Spleen (tissue), 7 donors: ENCODE results near the gene EOGT.

Source experiments
- POLR2A ChIP-seq, 3 donors: fragments of 450-650 bp; IDR thresholded peaks; one replicate each; pipeline ENCODE4 v1.5.1; 2017; ENCODE audit warnings: antibody characterized with exemption in 3 of 3, mild to moderate bottlenecking in 1 of 3
- TF ChIP-seq, protein P1 (sequence below), 11 experiments: fragments of 200-600 bp in 7 of 11; fragments of 450-650 bp in 4 of 11; sonication (generic) in 4 of 11; IDR thresholded peaks in 8 of 11; conservative IDR thresholded peaks in 3 of 11; 1 replicate in 7 of 11; 2 replicates in 4 of 11; pipeline versions ENCODE4 v1.4.0 to v1.8.0; 2016 to 2021; ENCODE audit warnings: antibody characterized with exemption in 11 of 11, inconsistent platforms in 4 of 11, mild to moderate bottlenecking in 1 of 11
- donor health status: DM: no; HTN: no; CAD: no; lungs with moderate emphysema.
- donor health status: DM: no; HTN: no; CAD: no.
- donor health status: DM: no; HTN: no; CAD: no.

DNA sequence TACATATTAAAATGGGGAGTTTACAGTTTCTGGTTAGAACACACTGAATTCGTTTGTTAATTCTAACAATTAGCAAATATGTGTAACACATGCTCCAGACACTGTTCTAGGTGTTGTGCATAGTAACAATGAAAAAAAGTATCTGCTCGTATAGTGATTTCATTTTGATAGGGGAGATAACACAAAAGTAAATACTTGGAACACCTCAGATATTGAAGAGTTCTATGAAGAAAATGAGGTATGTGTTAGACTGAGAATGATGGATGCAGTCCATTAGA lies 45.4 kb upstream of the EOGT start:
- no peak for TF ChIP-seq POLR2A (IDR thresholded peaks at IDR 0.05)
- TF ChIP-seq, protein P1, sequence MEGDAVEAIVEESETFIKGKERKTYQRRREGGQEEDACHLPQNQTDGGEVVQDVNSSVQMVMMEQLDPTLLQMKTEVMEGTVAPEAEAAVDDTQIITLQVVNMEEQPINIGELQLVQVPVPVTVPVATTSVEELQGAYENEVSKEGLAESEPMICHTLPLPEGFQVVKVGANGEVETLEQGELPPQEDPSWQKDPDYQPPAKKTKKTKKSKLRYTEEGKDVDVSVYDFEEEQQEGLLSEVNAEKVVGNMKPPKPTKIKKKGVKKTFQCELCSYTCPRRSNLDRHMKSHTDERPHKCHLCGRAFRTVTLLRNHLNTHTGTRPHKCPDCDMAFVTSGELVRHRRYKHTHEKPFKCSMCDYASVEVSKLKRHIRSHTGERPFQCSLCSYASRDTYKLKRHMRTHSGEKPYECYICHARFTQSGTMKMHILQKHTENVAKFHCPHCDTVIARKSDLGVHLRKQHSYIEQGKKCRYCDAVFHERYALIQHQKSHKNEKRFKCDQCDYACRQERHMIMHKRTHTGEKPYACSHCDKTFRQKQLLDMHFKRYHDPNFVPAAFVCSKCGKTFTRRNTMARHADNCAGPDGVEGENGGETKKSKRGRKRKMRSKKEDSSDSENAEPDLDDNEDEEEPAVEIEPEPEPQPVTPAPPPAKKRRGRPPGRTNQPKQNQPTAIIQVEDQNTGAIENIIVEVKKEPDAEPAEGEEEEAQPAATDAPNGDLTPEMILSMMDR (IDR thresholded peaks at IDR 0.05 in 8 of 11, conservative IDR thresholded peaks at IDR 0.05 in 3 of 11), result no peak
